Stomach (tissue), 9 donors: ENCODE results near the gene PHACTR4. TPM values are rescaled to one million over a fixed set of nuclear protein-coding genes. Genes with fewer than 3 reads are reported as not detected.

Source experiments
- DNase-seq, 2 donors: peaks; one replicate each; pipeline versions ENCODE4 v3.0.0 to v3.0.0-alpha.2; 2013 to 2019
- H3K27ac ChIP-seq, 5 donors: fragments of 200-600 bp in 4 of 5; sonication (generic) in 4 of 5; one replicate each; pipeline ENCODE4 v1.5.1; 2013 to 2019; ENCODE audit warnings: mild to moderate bottlenecking in 1 of 5, moderate library complexity in 1 of 5
- H3K27me3 ChIP-seq, 3 donors: fragments of 200-600 bp; sonication (generic); one replicate each; pipeline ENCODE4 v1.5.1; 2017 to 2019; ENCODE audit warnings: mixed run types in 1 of 3
- H3K36me3 ChIP-seq, 4 donors: fragments of 200-600 bp; sonication (generic); 1 replicate in 3 of 4; 2 replicates in 1 of 4; pipeline ENCODE4 v1.5.1; 2016 to 2019
- H3K4me1 ChIP-seq, 4 donors: fragments of 200-600 bp; sonication (generic); one replicate each; pipeline ENCODE4 v1.5.1; 2016 to 2019
- H3K4me3 ChIP-seq, 4 donors: fragments of 200-600 bp; sonication (generic) in 3 of 4; one replicate each; pipeline ENCODE4 v1.5.1; 2016 to 2019; ENCODE audit warnings: mild to moderate bottlenecking in 1 of 4
- H3K9me3 ChIP-seq, 4 donors: fragments of 200-600 bp; sonication (generic); one replicate each; pipeline ENCODE4 v1.5.1; 2016 to 2019
- CTCF ChIP-seq, 7 experiments: fragments of 450-650 bp in 4 of 7; fragments of 200-600 bp in 3 of 7; sonication (generic) in 3 of 7; IDR thresholded peaks; one replicate each; pipeline ENCODE4 v1.5.1; 2016 to 2019; ENCODE audit warnings: antibody characterized with exemption in 7 of 7, control low read depth in 2 of 7, mild to moderate bottlenecking in 1 of 7
- EP300 ChIP-seq: sonication (generic); formaldehyde crosslinking; IDR thresholded peaks from one replicate; pipeline ENCODE4 v1.6.1; 2017; ENCODE audit warnings: antibody characterized with exemption
- POLR2A ChIP-seq, 4 donors: fragments of 450-650 bp; IDR thresholded peaks; one replicate each; pipeline ENCODE4 v1.6.1; 2016; ENCODE audit warnings: antibody characterized with exemption in 4 of 4, control low read depth in 2 of 4, mild to moderate bottlenecking in 1 of 4, moderate library complexity in 1 of 4
- POLR2AphosphoS5 ChIP-seq, 3 donors: sonication (generic); formaldehyde crosslinking; IDR thresholded peaks; one replicate each; pipeline ENCODE4 v1.6.1; 2016; ENCODE audit warnings: antibody characterized with exemption in 3 of 3
- WGBS, 5 donors: extraction: QIAGEN DNeasy Blood & Tissue Kit in 3 of 5; methylation state at CpG; one replicate each; pipeline versions ENCODE4 v1.1.5 to v1.1.7; 2013 to 2018; 5-methylcytosine and 5-hydroxymethylcytosine counted together
- intact Hi-C: fragments of 100-400 bp; cut with DNase I; formaldehyde crosslinking; loops from one replicate; pipeline ENCODE4 v1.15.1; 2023; ENCODE audit warnings: low total_unique reads
- polyA plus RNA-seq, 3 donors: library from polyadenylated mRNA; stranded (reverse); fragments of 200-250 nt; gene quantifications; one replicate each; pipeline ENCODE4 v1.2.3, GENCODE V29; 2013
- total RNA-seq, 5 donors: library from RNA; depleted of rRNA; stranded (reverse); fragments of >200 nt; gene quantifications; one replicate each; pipeline versions ENCODE4 v1.1.0 to v1.2.3, GENCODE V29; 2014 to 2016
- donor health status: healthy with polysubstance abuse.
- donor health status: Bipolar disorder and iron deficiency.
- donor health status: healthy.

Gene PHACTR4
- total and polyA plus RNA-seq, 8 donors: 14.1 to 40.0 (median 21.3) TPM

GRCh38 chr1:28329395-28330153 lies 40.0 kb upstream of the PHACTR4 start:
- Histone ChIP-seq H3K27me3 (no peaks in the 10 kb centered on the region), H3K4me3 (peak overlapping the region; percentile 55 to 66 (median 64)), H3K9me3 (no peaks in the 10 kb centered on the region), H3K36me3 (peaks cover 25 to 42% (median 41%) of the 10 kb centered on the region in 4 donors), H3K4me1 (peaks cover 15 to 34% (median 20%) of the 10 kb centered on the region in 4 donors), H3K27ac (peak overlapping the region; percentile 85 to 97 (median 87))
- DNase-seq: peak; percentile 32 to 61
- WGBS, 5 donors: 35 to 42% (median 36%) methylated on average over 27 to 29 of the region's 29 CpGs
- TF ChIP-seq POLR2AphosphoS5 (IDR thresholded peaks at IDR 0.05): no peak
- intact Hi-C loops: loop anchor here (10.0 kb wide), 1 partner anchor 65 kb away; no protein-coding TSS in a partner anchor

- no peak overlapping the region for H3K4me3 ChIP-seq
- intact Hi-C loops: no loop called here
- TF ChIP-seq EP300 (no peak), POLR2AphosphoS5 (IDR thresholded peaks at IDR 0.05) (no peak), CTCF (IDR thresholded peaks at IDR 0.05) (no peak), POLR2A (IDR thresholded peaks at IDR 0.05) (no peak)
- H3K9me3 ChIP-seq: no peaks in the 10 kb centered on the region
- no peak for DNase-seq
- no peaks in the 10 kb centered on the region for H3K4me1 ChIP-seq
- WGBS, 5 donors: 95 to 99% (median 98%) methylated on average over 3 of the region's 3 CpGs
- no peaks in the 10 kb centered on the region for H3K27me3 ChIP-seq
- H3K27ac ChIP-seq: no peak overlapping the region
- peaks cover 19 to 33% (median 33%) of the 10 kb centered on the region in 4 donors for H3K36me3 ChIP-seq
These were observed 30.6 kb upstream of the PHACTR4 start for GRCh38 chr1:28338897-28339296.

GRCh38 chr1:28339551-28339950 lies 30.0 kb upstream of the PHACTR4 start:
- H3K9me3 ChIP-seq: no peaks in the 10 kb centered on the region
- intact Hi-C loops: no loop called here
- 83 to 93% (median 90%) methylated on average over 10 of the region's 10 CpGs for WGBS, 5 donors
- H3K27me3 ChIP-seq: no peaks in the 10 kb centered on the region
- H3K4me3 ChIP-seq: no peak overlapping the region
- TF ChIP-seq CTCF (IDR thresholded peaks at IDR 0.05) (no peak), EP300 (no peak)
- H3K4me1 ChIP-seq: no peaks in the 10 kb centered on the region
- peaks cover 13 to 26% (median 26%) of the 10 kb centered on the region in 4 donors for H3K36me3 ChIP-seq
- no peak overlapping the region for H3K27ac ChIP-seq
- no peak for DNase-seq

GRCh38 chr1:28340221-28340974 lies 29.1 kb upstream of the PHACTR4 start:
- Histone ChIP-seq H3K36me3 (peaks cover 4 to 18% (median 18%) of the 10 kb centered on the region in 4 donors), H3K4me3 (no peak overlapping the region), H3K27me3 (no peaks in the 10 kb centered on the region), H3K4me1 (no peaks in the 10 kb centered on the region), H3K27ac (no peak overlapping the region), H3K9me3 (no peaks in the 10 kb centered on the region)
- WGBS, 5 donors: 82 to 91% (median 85%) methylated on average over 4 of the region's 4 CpGs
- no peak for DNase-seq
- intact Hi-C loops: no loop called here
- TF ChIP-seq CTCF (IDR thresholded peaks at IDR 0.05) (no peak), EP300 (no peak)
